NCI-H526 (cell line): ENCODE results near the gene UBE2G2.
A peak's percentile ranks its signal among the peaks of the same experiment; 100 is the strongest.

ENCODE experiments used
- DNase-seq, 2 experiments: peaks; one replicate each; lab custom pipeline; 2025; lab: John Stamatoyannopoulos, UW

The UBE2G2 gene

GRCh38 chr21:44815225-44815624, 13.6 kb upstream of the UBE2G2 start:
- DNase-seq: no peak

- no peak for DNase-seq
Measured at GRCh38 chr21:44814498-44815023, 12.9 kb upstream of the UBE2G2 start.

GRCh38 chr21:44813727-44814126, 12.1 kb upstream of the UBE2G2 start:
- no peak for DNase-seq

GRCh38 chr21:44813149-44813548, 11.5 kb upstream of the UBE2G2 start:
- DNase-seq: no peak

- DNase-seq: no peak
Measured at GRCh38 chr21:44812640-44813039, 11.0 kb upstream of the UBE2G2 start.

GRCh38 chr21:44810779-44811178, 9.2 kb upstream of the UBE2G2 start:
- no peak for DNase-seq

GRCh38 chr21:44805859-44806258, 4.2 kb upstream of the UBE2G2 start:
- no peak for DNase-seq

GRCh38 chr21:44805226-44805625, 3.6 kb upstream of the UBE2G2 start:
- DNase-seq: no peak

GRCh38 chr21:44804762-44805161, 3.1 kb upstream of the UBE2G2 start:
- DNase-seq: no peak

GRCh38 chr21:44803651-44804050, 2.0 kb upstream of the UBE2G2 start:
- DNase-seq: no peak

- peak in 1 of 2 experiments; percentile 41 for DNase-seq
Measured at GRCh38 chr21:44802396-44803153, 955 bp upstream of the UBE2G2 start.

- DNase-seq: peak; percentile 43 to 47
Measured at GRCh38 chr21:44800971-44801467, 601 bp downstream of the UBE2G2 start.

GRCh38 chr21:44800103-44800502, 1.5 kb downstream of the UBE2G2 start:
- DNase-seq: peak; percentile 25 to 70

- DNase-seq: no peak
Measured at GRCh38 chr21:44799646-44800045, 2.0 kb downstream of the UBE2G2 start.

- no peak for DNase-seq
Measured at GRCh38 chr21:44797775-44798174, 3.8 kb downstream of the UBE2G2 start.

GRCh38 chr21:44795342-44795741, 6.3 kb downstream of the UBE2G2 start:
- no peak for DNase-seq

GRCh38 chr21:44793592-44794374, 7.8 kb downstream of the UBE2G2 start:
- no peak for DNase-seq

GRCh38 chr21:44792702-44793591, 8.7 kb downstream of the UBE2G2 start:
- DNase-seq: peak; percentile 27 to 70

- no peak for DNase-seq
Measured at GRCh38 chr21:44791993-44792392, 9.6 kb downstream of the UBE2G2 start.

GRCh38 chr21:44791246-44791645, 10.4 kb downstream of the UBE2G2 start:
- DNase-seq: no peak

- no peak for DNase-seq
Measured at GRCh38 chr21:44790368-44790767, 11.3 kb downstream of the UBE2G2 start.

GRCh38 chr21:44789880-44790279, 11.7 kb downstream of the UBE2G2 start:
- no peak for DNase-seq
